Transverse colon (tissue), 4 donors: ENCODE measurements around the gene TLE3. TPM values are rescaled to one million over a fixed set of nuclear protein-coding genes. Genes with fewer than 3 reads are reported as not detected.

Experiments used
- DNase-seq: peaks from one replicate; pipeline ENCODE4 v3.0.0-alpha.2; 2019
- H3K27ac ChIP-seq, 4 donors: fragments of 200-600 bp; sonication (generic); 2 replicates each; pipeline ENCODE4 v1.5.1; 2016 to 2018; ENCODE audit warnings: inconsistent platforms in 4 of 4
- H3K27me3 ChIP-seq: fragments of 200-600 bp; sonication (generic); 2 replicates; pipeline ENCODE4 v1.5.1; 2017; ENCODE audit warnings: inconsistent platforms
- H3K36me3 ChIP-seq, 4 donors: fragments of 200-600 bp; sonication (generic); 2 replicates each; pipeline ENCODE4 v1.5.1; 2017 to 2019; ENCODE audit warnings: inconsistent platforms in 4 of 4
- H3K4me1 ChIP-seq, 4 donors: fragments of 200-600 bp; sonication (generic); 2 replicates each; pipeline ENCODE4 v1.5.1; 2017 to 2020; ENCODE audit warnings: inconsistent platforms in 4 of 4
- H3K4me3 ChIP-seq, 4 donors: fragments of 200-600 bp; sonication (generic); 1 replicate in 1 of 4; 2 replicates in 3 of 4; pipeline versions ENCODE4 v1.5.1 to v1.6.1; 2017 to 2019; ENCODE audit warnings: inconsistent platforms in 4 of 4
- H3K9me3 ChIP-seq, 2 donors: fragments of 200-600 bp; sonication (generic); 2 replicates each; pipeline ENCODE4 v1.5.1; 2017 to 2019; ENCODE audit warnings: inconsistent platforms in 2 of 2
- EP300 ChIP-seq: sonication (generic); formaldehyde crosslinking; IDR thresholded peaks from one replicate; pipeline ENCODE4 v1.6.1; 2017; ENCODE audit warnings: antibody characterized with exemption, low read depth
- POLR2A ChIP-seq: fragments of 450-650 bp; IDR thresholded peaks from one replicate; pipeline ENCODE4 v1.6.1; 2016; ENCODE audit warnings: antibody characterized with exemption, mild to moderate bottlenecking, moderate library complexity
- POLR2AphosphoS5 ChIP-seq, 3 donors: sonication (generic); formaldehyde crosslinking; IDR thresholded peaks; one replicate each; pipeline ENCODE4 v1.6.1; 2016; ENCODE audit warnings: antibody characterized with exemption in 3 of 3
- WGBS, 2 donors: methylation state at CpG; one replicate each; pipeline ENCODE4 v1.1.5; 2018; ENCODE audit warnings: low coverage in 1 of 2; 5-methylcytosine and 5-hydroxymethylcytosine counted together
- in situ Hi-C, 4 donors: fragments of 200-750 bp; cut with MboI; loops; one replicate each; pipeline versions ENCODE4 v1.15.0 to v1.15.1; 2017; ENCODE audit warnings: low sequenced_read_pairs in 3 of 4, low pct_ligation_motif_present in 1 of 4, low pct_unique_long_range_greater_than_20kb in 1 of 4
- intact Hi-C: fragments of 100-400 bp; cut with DNase I; formaldehyde crosslinking; loops from one replicate; pipeline ENCODE4 v1.15.1; 2023; ENCODE audit warnings: low total_unique reads
- total RNA-seq, 4 donors: library from RNA; depleted of rRNA; stranded (reverse); fragments of >200 nt; gene quantifications; one replicate each; pipeline ENCODE4 v1.1.0, GENCODE V29; 2016
- TF ChIP-seq, protein P1 (sequence below), 5 experiments: fragments of 200-600 bp in 3 of 5; fragments of 450-650 bp in 2 of 5; sonication (generic) in 3 of 5; IDR thresholded peaks; 1 replicate in 2 of 5; 2 replicates in 3 of 5; pipeline ENCODE4 v1.5.1; 2016 to 2017; ENCODE audit warnings: antibody characterized with exemption in 5 of 5, inconsistent platforms in 3 of 5, mild to moderate bottlenecking in 2 of 5, moderate library complexity in 1 of 5

TLE3 gene
- total RNA-seq, 4 donors from 2014 or later = 49.8 to 223 (median 114) TPM

- peak overlapping the region; percentile 95 to 97 (median 96) for H3K27ac ChIP-seq
- H3K4me1 ChIP-seq = peaks cover 33 to 69% (median 66%) of the 10 kb centered on the region in 4 donors
- H3K4me3 ChIP-seq = peak overlapping the region; percentile 86 to 94 (median 88)
- H3K36me3 ChIP-seq = no peaks in the 10 kb centered on the region
- TF ChIP-seq, protein P1, sequence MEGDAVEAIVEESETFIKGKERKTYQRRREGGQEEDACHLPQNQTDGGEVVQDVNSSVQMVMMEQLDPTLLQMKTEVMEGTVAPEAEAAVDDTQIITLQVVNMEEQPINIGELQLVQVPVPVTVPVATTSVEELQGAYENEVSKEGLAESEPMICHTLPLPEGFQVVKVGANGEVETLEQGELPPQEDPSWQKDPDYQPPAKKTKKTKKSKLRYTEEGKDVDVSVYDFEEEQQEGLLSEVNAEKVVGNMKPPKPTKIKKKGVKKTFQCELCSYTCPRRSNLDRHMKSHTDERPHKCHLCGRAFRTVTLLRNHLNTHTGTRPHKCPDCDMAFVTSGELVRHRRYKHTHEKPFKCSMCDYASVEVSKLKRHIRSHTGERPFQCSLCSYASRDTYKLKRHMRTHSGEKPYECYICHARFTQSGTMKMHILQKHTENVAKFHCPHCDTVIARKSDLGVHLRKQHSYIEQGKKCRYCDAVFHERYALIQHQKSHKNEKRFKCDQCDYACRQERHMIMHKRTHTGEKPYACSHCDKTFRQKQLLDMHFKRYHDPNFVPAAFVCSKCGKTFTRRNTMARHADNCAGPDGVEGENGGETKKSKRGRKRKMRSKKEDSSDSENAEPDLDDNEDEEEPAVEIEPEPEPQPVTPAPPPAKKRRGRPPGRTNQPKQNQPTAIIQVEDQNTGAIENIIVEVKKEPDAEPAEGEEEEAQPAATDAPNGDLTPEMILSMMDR (IDR thresholded peaks at IDR 0.05) = no peak
- no peak for TF ChIP-seq EP300
- TF ChIP-seq POLR2AphosphoS5 (IDR thresholded peaks at IDR 0.05) = no peak
- TF ChIP-seq POLR2A = no peak
- in situ Hi-C loops = no loop called here
- H3K27me3 ChIP-seq = no peaks in the 10 kb centered on the region
- intact Hi-C loops = loop anchor here (5.0 to 10.0 kb wide), 2 partner anchors 168 to 225 kb away; no protein-coding TSS in a partner anchor
- WGBS, 2 donors = no CpG with 5 or more reads among the region's 37 CpGs
- H3K9me3 ChIP-seq = no peaks in the 10 kb centered on the region
- DNase-seq = no peak
These were observed 725 bp downstream of the TLE3 start for GRCh38 chr15:70097063-70097320.

DNA sequence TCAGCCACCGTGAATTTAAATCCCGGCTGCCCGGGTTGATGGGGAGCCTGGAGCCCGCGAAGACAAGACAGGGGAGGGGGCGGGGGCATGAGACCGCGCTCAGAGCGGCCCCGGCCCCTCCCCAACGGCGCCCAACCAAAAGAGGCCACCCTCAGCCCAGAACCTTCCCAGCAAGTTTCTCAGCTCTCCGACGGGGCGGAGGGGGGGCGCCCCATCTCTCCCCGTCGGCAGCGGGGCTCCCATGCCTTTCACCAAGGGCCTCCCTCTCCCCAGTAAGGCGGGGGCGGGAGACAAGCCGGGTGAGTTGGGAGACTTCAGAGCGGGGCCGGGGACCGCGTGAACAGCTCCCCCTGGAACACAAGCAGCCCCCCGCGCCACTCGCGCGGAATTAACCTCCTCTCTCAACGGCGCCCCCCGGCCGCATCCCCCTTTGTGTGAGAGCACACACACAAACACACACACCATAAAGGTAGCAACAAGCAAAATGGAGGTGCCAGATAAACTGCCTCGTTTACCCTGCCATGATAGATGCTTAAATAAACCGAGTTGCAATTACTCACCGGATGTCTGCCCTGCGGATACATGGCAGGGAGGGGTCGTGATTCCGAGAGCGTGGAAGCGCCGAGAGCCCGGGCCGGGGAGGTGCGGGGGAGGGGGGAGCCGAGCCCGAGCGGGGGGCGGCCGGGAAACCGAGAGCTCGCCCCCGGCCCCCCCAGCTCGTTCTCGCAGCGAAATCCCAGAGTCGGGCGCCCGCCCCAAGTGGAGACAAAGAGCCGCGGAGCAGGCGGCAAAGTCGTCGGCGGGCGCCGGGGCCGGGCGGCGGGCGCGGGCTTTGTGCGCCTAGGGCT, 1.3 kb downstream of the TLE3 start:
- peak; percentile 61 for DNase-seq
- Histone ChIP-seq H3K4me1 (peaks cover 38 to 69% (median 66%) of the 10 kb centered on the region in 4 donors), H3K27ac (peak overlapping the region; percentile 95 to 97 (median 96)), H3K4me3 (peak overlapping the region; percentile 86 to 94 (median 88)), H3K27me3 (no peaks in the 10 kb centered on the region), H3K9me3 (no peaks in the 10 kb centered on the region), H3K36me3 (no peaks in the 10 kb centered on the region)
- intact Hi-C loops = loop anchor here (5.0 to 10.0 kb wide), 2 partner anchors 168 to 226 kb away; no protein-coding TSS in a partner anchor
- in situ Hi-C loops = no loop called here
- 2% methylated on average over 12 of the region's 75 CpGs; no CpG with 5 or more reads in 1 of the 2 donors for WGBS, 2 donors
- TF ChIP-seq POLR2AphosphoS5 (IDR thresholded peaks at IDR 0.05) = peak in 1 of 3 donors; percentile 24
- TF ChIP-seq, protein P1 (IDR thresholded peaks at IDR 0.05) = peak in 1 of 5 experiments; percentile 11
- no peak for TF ChIP-seq EP300

- no peaks in the 10 kb centered on the region for H3K36me3 ChIP-seq
These were observed 2.1 kb downstream of the TLE3 start for GRCh38 chr15:70095408-70096214.

More at GRCh38 chr15:70095408-70096214, 2.1 kb downstream of the TLE3 start:
- WGBS, 2 donors = 1% methylated on average over 48 of the region's 66 CpGs; no CpG with 5 or more reads in 1 of the 2 donors
- Histone ChIP-seq H3K4me1 (peaks cover 41 to 69% (median 67%) of the 10 kb centered on the region in 4 donors), H3K4me3 (peak overlapping the region; percentile 86 to 94 (median 88)), H3K27me3 (no peaks in the 10 kb centered on the region), H3K27ac (peak overlapping the region; percentile 95 to 97 (median 96)), H3K9me3 (no peaks in the 10 kb centered on the region)
- in situ Hi-C loops (no loop called here), intact Hi-C loops (loop anchor here (5.0 to 10.0 kb wide), 2 partner anchors 169 to 227 kb away; no protein-coding TSS in a partner anchor)
- peak; percentile 43 for DNase-seq
- TF ChIP-seq, protein P1 (IDR thresholded peaks at IDR 0.05) = peak in 1 of 5 experiments; percentile 14
- no peak for TF ChIP-seq EP300
